ENCODE data around the gene MOV10L1. TPM values are rescaled to one million over a fixed set of nuclear protein-coding genes. Genes with fewer than 3 reads are reported as not detected.

MOV10L1 gene
- total RNA-seq, 2 experiments from 2014 or later = not detected

DNA sequence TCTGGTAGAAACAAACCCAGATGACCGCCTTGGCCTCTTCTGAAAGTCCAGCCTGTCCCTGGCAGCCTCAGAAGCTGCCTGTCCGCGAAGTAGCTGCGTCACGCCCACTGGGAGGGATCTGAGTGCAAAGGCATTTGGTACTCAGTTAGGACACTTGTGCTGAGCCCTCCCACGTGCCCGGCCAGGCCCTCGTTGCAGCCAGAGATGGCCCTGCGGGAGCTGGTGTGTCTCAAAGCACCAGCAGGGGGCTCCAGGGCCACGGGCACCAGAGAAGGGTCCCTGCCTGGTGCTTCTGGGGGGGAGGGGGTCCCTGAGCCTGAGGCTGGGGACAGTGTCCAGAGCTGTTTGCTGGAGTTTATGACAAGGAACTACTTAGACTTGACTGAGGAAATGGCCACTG lies 116.8 kb downstream of the MOV10L1 start:
- TF ChIP-seq, protein P1, sequence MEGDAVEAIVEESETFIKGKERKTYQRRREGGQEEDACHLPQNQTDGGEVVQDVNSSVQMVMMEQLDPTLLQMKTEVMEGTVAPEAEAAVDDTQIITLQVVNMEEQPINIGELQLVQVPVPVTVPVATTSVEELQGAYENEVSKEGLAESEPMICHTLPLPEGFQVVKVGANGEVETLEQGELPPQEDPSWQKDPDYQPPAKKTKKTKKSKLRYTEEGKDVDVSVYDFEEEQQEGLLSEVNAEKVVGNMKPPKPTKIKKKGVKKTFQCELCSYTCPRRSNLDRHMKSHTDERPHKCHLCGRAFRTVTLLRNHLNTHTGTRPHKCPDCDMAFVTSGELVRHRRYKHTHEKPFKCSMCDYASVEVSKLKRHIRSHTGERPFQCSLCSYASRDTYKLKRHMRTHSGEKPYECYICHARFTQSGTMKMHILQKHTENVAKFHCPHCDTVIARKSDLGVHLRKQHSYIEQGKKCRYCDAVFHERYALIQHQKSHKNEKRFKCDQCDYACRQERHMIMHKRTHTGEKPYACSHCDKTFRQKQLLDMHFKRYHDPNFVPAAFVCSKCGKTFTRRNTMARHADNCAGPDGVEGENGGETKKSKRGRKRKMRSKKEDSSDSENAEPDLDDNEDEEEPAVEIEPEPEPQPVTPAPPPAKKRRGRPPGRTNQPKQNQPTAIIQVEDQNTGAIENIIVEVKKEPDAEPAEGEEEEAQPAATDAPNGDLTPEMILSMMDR (IDR thresholded peaks at IDR 0.05) = peak; percentile 28
- Mint-ChIP-seq H3K27me3 (no peaks in the 10 kb centered on the region), H3K4me1 (ENCODE audit: low read depth) (peaks cover 33% of the 10 kb centered on the region), H3K27ac (no peak overlapping the region), H3K9me3 (no peaks in the 10 kb centered on the region), H3K36me3 (ENCODE audit: low read depth) (peaks cover 48% of the 10 kb centered on the region), H3K4me3 (no peak overlapping the region)
- DNase-seq (no peak), ATAC-seq (ENCODE audit: poor library complexity) (no peak)
- no peaks in the 10 kb centered on the region for H3K27me3 ChIP-seq (ENCODE audit: control insufficient read depth in 1 of 2, insufficient read depth in 2 of 2, low read length in 2 of 2)
- H3K4me3 ChIP-seq (ENCODE audit: low read length) = no peak overlapping the region
- H3K4me1 ChIP-seq (ENCODE audit: insufficient read depth, low read length) = peaks cover 32% of the 10 kb centered on the region
- CTCF ChIA-PET = interaction anchor here (0.7 to 1.1 kb wide), 2 partner anchors 58 to 161 kb away, joined by 3 to 5 read pairs; no protein-coding TSS in a partner anchor
- intact Hi-C loops (cut with DNase I, micrococcal nuclease) = loop anchor here (5.0 to 10.0 kb wide), 4 partner anchors 34 to 372 kb away; partner anchors contain the start of gene PANX2 (in 1 of the 2)
- H3K9me3 ChIP-seq (ENCODE audit: control insufficient read depth in 1 of 2, insufficient read depth in 1 of 2, low read length in 2 of 2) = no peaks in the 10 kb centered on the region
- no peak overlapping the region for H3K27ac ChIP-seq (ENCODE audit: low read depth in 1 of 2, low read length in 2 of 2)
- H3K36me3 ChIP-seq (ENCODE audit: insufficient read depth, low read length) = peaks cover 47% of the 10 kb centered on the region
- POLR2A ChIA-PET = interaction anchor here (1.0 to 1.7 kb wide), 3 partner anchors 15 to 19 kb away, joined by 3 to 9 read pairs (median 7); no protein-coding TSS in a partner anchor

DNA sequence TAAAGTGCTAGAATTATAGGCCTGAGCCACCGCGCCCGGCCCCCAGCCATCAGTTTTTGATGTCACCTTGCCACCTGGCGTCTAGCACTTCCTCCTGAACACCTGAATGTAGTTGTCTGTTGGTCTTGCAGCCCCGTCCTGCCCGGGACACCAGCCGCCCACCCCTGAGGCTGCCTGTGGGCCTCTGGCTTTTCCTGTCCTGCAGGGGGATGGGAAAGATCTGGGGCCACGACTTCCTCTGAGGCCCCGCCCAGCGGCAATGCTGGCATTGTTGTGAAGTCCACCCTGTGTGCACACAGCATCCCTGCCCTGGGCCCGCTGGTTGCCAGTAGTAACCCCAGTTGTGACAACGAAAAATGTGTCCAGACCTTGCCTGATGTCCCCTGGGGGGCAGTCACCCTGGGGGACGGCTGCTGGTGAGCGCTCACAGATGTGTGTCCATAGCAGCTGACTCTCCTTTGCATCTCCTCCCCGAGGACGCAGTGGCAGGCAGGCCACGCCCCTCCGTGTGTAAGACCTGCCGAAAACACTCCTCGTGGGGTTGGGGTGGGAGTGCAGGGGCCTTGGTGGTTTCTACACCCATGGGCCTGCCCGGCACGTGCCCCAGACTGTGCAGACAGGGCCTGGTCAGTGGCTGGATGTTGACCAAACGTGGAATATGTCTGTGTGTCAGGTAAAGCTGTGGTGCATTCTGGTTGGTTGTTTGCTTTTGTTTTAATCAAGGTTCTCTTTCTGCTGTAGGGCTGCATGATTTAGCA lies 117.8 kb downstream of the MOV10L1 start:
- ChIA-PET CTCF (interaction anchor here (1.1 kb wide), 1 partner anchor 59 kb away, joined by 5 read pairs; no protein-coding TSS in a partner anchor), POLR2A (interaction anchor here (1.4 to 1.7 kb wide), 2 partner anchors 17 to 20 kb away, joined by 7 to 9 read pairs; no protein-coding TSS in a partner anchor)
- H3K4me1 Mint-ChIP-seq (ENCODE audit: low read depth) = peaks cover 30% of the 10 kb centered on the region
- ATAC-seq (ENCODE audit: poor library complexity) = no peak
- Histone ChIP-seq H3K27ac (ENCODE audit: low read depth in 1 of 2, low read length in 2 of 2) (no peak overlapping the region), H3K4me1 (ENCODE audit: insufficient read depth, low read length) (peaks cover 22% of the 10 kb centered on the region), H3K4me3 (ENCODE audit: low read length) (no peak overlapping the region), H3K36me3 (ENCODE audit: insufficient read depth, low read length) (peaks cover 54% of the 10 kb centered on the region), H3K9me3 (ENCODE audit: control insufficient read depth in 1 of 2, insufficient read depth in 1 of 2, low read length in 2 of 2) (no peaks in the 10 kb centered on the region), H3K27me3 (ENCODE audit: control insufficient read depth in 1 of 2, insufficient read depth in 2 of 2, low read length in 2 of 2) (no peaks in the 10 kb centered on the region)
- no peaks in the 10 kb centered on the region for H3K9me3 Mint-ChIP-seq
- TF ChIP-seq, protein P1 (IDR thresholded peaks at IDR 0.05) = no peak
- H3K36me3 Mint-ChIP-seq (ENCODE audit: low read depth) = peaks cover 49% of the 10 kb centered on the region
- DNase-seq = peak in 1 of 14 experiments; percentile 22
- H3K4me3 Mint-ChIP-seq = no peak overlapping the region
- intact Hi-C loops (cut with DNase I, micrococcal nuclease) = loop anchor here (2.0 to 10.0 kb wide), 5 partner anchors 17 to 373 kb away; partner anchors contain the start of gene PANX2 (in 1 of the 2)
- H3K27ac Mint-ChIP-seq = no peak overlapping the region
- no peaks in the 10 kb centered on the region for H3K27me3 Mint-ChIP-seq

DNA sequence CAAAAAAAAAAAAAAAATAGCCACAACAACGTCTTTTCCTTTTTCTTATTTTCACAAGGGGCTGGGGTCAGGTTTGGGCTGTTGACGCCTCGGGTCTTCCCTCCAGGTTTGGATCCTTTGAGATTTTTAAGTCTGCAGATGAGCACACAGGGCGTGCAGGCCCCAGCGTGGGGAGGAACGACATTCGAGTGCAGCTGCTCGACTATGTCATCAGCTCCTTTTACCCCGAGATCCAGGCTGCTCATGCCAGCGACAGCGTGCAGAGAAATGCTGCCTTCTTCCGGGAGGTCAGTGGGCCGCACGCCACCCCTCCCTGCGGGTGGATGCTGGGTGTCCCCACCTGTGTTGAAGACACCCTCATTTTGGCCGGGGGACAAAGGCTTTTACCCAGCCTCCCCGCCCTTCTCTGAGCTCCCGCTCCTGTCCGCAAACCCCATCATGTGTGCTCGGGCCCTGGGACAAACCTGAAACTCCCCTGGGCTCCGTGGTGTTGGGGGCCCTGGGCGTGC lies 118.7 kb downstream of the MOV10L1 start:
- ATAC-seq (ENCODE audit: poor library complexity) = no peak

More for the DNA sequence above, 118.7 kb downstream of the MOV10L1 start:
- Histone ChIP-seq H3K9me3 (ENCODE audit: control insufficient read depth in 1 of 2, insufficient read depth in 1 of 2, low read length in 2 of 2) (no peaks in the 10 kb centered on the region), H3K4me3 (ENCODE audit: low read length) (no peak overlapping the region), H3K27me3 (ENCODE audit: control insufficient read depth in 1 of 2, insufficient read depth in 2 of 2, low read length in 2 of 2) (no peaks in the 10 kb centered on the region), H3K27ac (ENCODE audit: low read depth in 1 of 2, low read length in 2 of 2) (no peak overlapping the region), H3K36me3 (ENCODE audit: insufficient read depth, low read length) (peaks cover 58% of the 10 kb centered on the region), H3K4me1 (ENCODE audit: insufficient read depth, low read length) (peaks cover 20% of the 10 kb centered on the region)
- CTCF ChIA-PET = no interaction called here
- TF ChIP-seq, protein P1 (IDR thresholded peaks at IDR 0.05) = no peak
- intact Hi-C loops (cut with DNase I, micrococcal nuclease) = loop anchor here (2.0 to 10.0 kb wide), 5 partner anchors 18 to 374 kb away; partner anchors contain the start of gene PANX2 (in 1 of the 2)
- no peaks in the 10 kb centered on the region for H3K27me3 Mint-ChIP-seq
- peak in 1 of 14 experiments; percentile 35 for DNase-seq
- no peaks in the 10 kb centered on the region for H3K9me3 Mint-ChIP-seq
- H3K4me3 Mint-ChIP-seq = no peak overlapping the region
- peaks cover 54% of the 10 kb centered on the region for H3K36me3 Mint-ChIP-seq (ENCODE audit: low read depth)
- POLR2A ChIA-PET = interaction anchor here (0.8 to 1.0 kb wide), 2 partner anchors 18 to 36 kb away, joined by 3 to 4 read pairs; no protein-coding TSS in a partner anchor
- H3K27ac Mint-ChIP-seq = no peak overlapping the region
- H3K4me1 Mint-ChIP-seq (ENCODE audit: low read depth) = peaks cover 31% of the 10 kb centered on the region
